Activated T-cell treated with anti-CD3 and anti-CD28 coated beads, Interleukin-2, amount 50 U/mL, for 24 hours (primary cell): Measurements from ENCODE around the gene ENHO.

ENCODE experiments used
- DNase-seq: peaks from one replicate; pipeline ENCODE4 v3.0.0-alpha.2; 2020
- H3K27ac Mint-ChIP-seq: 2 replicates; pipeline ENCODE4 v1.8.0; 2020; ENCODE audit warnings: mild to moderate bottlenecking, mixed read lengths
- H3K27me3 Mint-ChIP-seq: 2 replicates; pipeline ENCODE4 v1.8.0; 2020; ENCODE audit warnings: mixed read lengths
- H3K36me3 Mint-ChIP-seq: 2 replicates; pipeline ENCODE4 v1.8.0; 2020; ENCODE audit warnings: low read depth, mixed read lengths
- H3K4me1 Mint-ChIP-seq: 2 replicates; pipeline ENCODE4 v1.8.0; 2020; ENCODE audit warnings: low read depth, mixed read lengths
- H3K4me3 Mint-ChIP-seq: 2 replicates; pipeline ENCODE4 v1.8.0; 2020; ENCODE audit warnings: mild to moderate bottlenecking, moderate library complexity, mixed read lengths
- H3K9me3 Mint-ChIP-seq: 2 replicates; pipeline ENCODE4 v1.8.0; 2020; ENCODE audit warnings: mixed read lengths

ENHO gene

DNA sequence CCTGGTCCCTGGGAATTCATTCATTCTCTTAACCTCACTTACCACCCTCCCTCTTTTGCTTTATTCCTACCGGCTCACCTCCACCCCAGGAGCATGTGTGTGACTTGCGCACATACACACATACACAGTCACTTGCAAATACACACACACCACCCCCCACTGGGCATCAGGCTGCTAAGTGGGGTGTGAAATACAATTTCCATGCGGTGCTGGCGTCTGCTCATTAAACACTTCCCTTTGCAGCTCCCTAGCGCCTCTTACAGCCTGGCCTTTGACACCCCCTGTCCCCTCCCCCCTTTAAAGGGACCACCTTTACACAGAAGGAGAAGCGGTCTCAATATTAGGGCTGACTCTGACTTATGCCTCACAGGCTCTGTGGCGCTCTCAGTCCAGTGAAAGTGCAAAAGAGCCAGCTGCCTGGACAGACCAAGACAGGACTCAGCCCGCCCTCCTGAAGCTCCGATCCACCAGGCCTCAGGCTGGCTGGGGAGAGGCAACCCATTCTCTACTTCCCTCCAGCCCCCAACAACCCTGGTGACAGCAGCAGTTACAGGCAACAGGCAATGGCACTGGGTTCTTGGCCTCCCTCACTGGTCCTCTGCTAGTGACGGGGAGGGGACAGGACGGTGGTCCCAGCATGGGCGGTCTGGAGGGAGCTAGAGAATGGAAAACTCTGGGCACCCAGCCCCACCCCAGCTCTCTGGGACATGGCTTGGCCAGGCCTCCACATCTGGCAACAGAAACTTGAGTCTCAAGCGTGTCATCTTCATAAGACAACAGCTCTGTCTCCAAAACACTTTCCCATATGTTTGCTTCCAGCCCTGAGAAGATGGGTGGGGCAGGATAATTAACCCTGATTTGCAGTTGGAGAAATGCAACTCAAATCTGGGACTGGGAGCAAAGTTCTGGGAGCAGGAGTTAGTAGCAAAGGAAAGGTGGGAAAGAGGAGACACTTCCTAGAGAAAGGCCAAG lies 12.0 kb downstream of the ENHO start:
- no peak overlapping the region for H3K4me3 Mint-ChIP-seq
- no peaks in the 10 kb centered on the region for H3K9me3 Mint-ChIP-seq
- no peak overlapping the region for H3K27ac Mint-ChIP-seq
- no peaks in the 10 kb centered on the region for H3K36me3 Mint-ChIP-seq
- H3K4me1 Mint-ChIP-seq, result no peaks in the 10 kb centered on the region
- no peak for DNase-seq
- no peaks in the 10 kb centered on the region for H3K27me3 Mint-ChIP-seq

DNA sequence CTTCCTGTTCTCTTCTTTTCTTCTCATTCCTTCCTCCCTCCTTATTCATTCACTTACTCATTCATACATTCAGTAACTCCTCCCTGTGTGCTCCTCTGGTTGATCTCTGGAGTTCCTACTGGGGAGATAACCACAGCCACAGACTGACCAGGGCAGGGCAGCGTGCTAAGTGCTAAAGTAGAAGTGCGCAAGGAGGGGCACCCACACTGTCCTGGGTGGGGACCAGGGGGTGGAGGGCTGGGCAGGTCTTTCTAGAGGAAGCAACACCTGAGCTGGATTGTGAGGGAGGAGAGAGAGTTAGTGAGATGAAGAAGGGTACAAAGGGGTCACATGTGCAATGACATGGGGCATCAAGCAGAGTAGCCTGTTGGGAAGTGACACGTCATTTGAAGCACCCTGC lies 13.8 kb downstream of the ENHO start:
- H3K27me3 Mint-ChIP-seq, result no peaks in the 10 kb centered on the region
- H3K36me3 Mint-ChIP-seq, result no peaks in the 10 kb centered on the region
- H3K27ac Mint-ChIP-seq, result no peak overlapping the region
- H3K4me3 Mint-ChIP-seq, result no peak overlapping the region
- H3K9me3 Mint-ChIP-seq, result no peaks in the 10 kb centered on the region
- no peak for DNase-seq
- no peaks in the 10 kb centered on the region for H3K4me1 Mint-ChIP-seq

GRCh38 chr9:34508463-34508862 lies 14.3 kb downstream of the ENHO start:
- no peak for DNase-seq
- no peaks in the 10 kb centered on the region for H3K4me1 Mint-ChIP-seq
- H3K9me3 Mint-ChIP-seq, result no peaks in the 10 kb centered on the region
- H3K4me3 Mint-ChIP-seq, result no peak overlapping the region
- H3K27me3 Mint-ChIP-seq, result no peaks in the 10 kb centered on the region
- no peak overlapping the region for H3K27ac Mint-ChIP-seq
- H3K36me3 Mint-ChIP-seq, result no peaks in the 10 kb centered on the region

GRCh38 chr9:34507966-34508365 lies 14.8 kb downstream of the ENHO start:
- no peaks in the 10 kb centered on the region for H3K4me1 Mint-ChIP-seq
- H3K4me3 Mint-ChIP-seq, result no peak overlapping the region
- no peaks in the 10 kb centered on the region for H3K9me3 Mint-ChIP-seq
- no peaks in the 10 kb centered on the region for H3K36me3 Mint-ChIP-seq
- H3K27me3 Mint-ChIP-seq, result no peaks in the 10 kb centered on the region
- no peak overlapping the region for H3K27ac Mint-ChIP-seq
- DNase-seq, result no peak

GRCh38 chr9:34507556-34507955 lies 15.2 kb downstream of the ENHO start:
- Mint-ChIP-seq H3K4me1 (no peaks in the 10 kb centered on the region), H3K36me3 (no peaks in the 10 kb centered on the region), H3K27me3 (no peaks in the 10 kb centered on the region), H3K27ac (no peak overlapping the region), H3K4me3 (no peak overlapping the region), H3K9me3 (no peaks in the 10 kb centered on the region)
- DNase-seq, result peak; percentile 5

- Mint-ChIP-seq H3K27me3 (no peaks in the 10 kb centered on the region), H3K4me1 (no peaks in the 10 kb centered on the region), H3K36me3 (no peaks in the 10 kb centered on the region), H3K9me3 (no peaks in the 10 kb centered on the region), H3K4me3 (no peak overlapping the region), H3K27ac (no peak overlapping the region)
- DNase-seq, result peak; percentile 15
Measured at GRCh38 chr9:34506623-34507022, 16.2 kb downstream of the ENHO start.

GRCh38 chr9:34505370-34506120 lies 17.2 kb downstream of the ENHO start:
- no peaks in the 10 kb centered on the region for H3K27me3 Mint-ChIP-seq
- no peak for DNase-seq
- H3K9me3 Mint-ChIP-seq, result no peaks in the 10 kb centered on the region
- no peaks in the 10 kb centered on the region for H3K36me3 Mint-ChIP-seq
- peaks cover 1% of the 10 kb centered on the region for H3K4me1 Mint-ChIP-seq
- no peak overlapping the region for H3K27ac Mint-ChIP-seq
- H3K4me3 Mint-ChIP-seq, result no peak overlapping the region

DNA sequence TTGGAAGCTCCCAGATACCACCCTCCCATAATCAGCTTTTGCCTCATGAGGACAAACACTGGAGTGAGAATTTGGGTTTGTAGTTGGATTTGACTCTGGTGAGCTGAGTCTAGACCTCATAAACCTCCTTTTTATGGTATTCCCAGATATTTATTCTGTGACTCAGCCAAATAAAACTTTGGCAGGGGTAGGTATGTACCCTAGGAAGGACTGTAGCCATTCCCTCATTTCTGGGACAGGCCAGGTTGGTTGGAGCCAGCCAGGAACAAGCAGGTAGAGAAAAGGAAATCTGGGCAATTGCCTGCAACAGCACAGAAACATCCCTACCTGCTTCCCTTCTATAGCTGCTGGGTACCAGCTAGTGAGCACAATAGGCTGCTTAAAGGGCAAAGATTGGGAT lies 19.4 kb downstream of the ENHO start:
- H3K27ac Mint-ChIP-seq, result no peak overlapping the region
- H3K9me3 Mint-ChIP-seq, result no peaks in the 10 kb centered on the region
- no peak for DNase-seq
- H3K4me3 Mint-ChIP-seq, result no peak overlapping the region
- H3K4me1 Mint-ChIP-seq, result peaks cover 14% of the 10 kb centered on the region
- peaks cover 7% of the 10 kb centered on the region for H3K27me3 Mint-ChIP-seq
- no peaks in the 10 kb centered on the region for H3K36me3 Mint-ChIP-seq

- Mint-ChIP-seq H3K27me3 (peaks cover 7% of the 10 kb centered on the region), H3K4me3 (no peak overlapping the region), H3K27ac (no peak overlapping the region), H3K4me1 (peaks cover 14% of the 10 kb centered on the region), H3K9me3 (no peaks in the 10 kb centered on the region), H3K36me3 (no peaks in the 10 kb centered on the region)
- DNase-seq, result no peak
Measured at GRCh38 chr9:34502891-34503290, 19.9 kb downstream of the ENHO start.

- Mint-ChIP-seq H3K4me3 (no peak overlapping the region), H3K27me3 (peaks cover 7% of the 10 kb centered on the region), H3K4me1 (peaks cover 14% of the 10 kb centered on the region), H3K27ac (no peak overlapping the region), H3K36me3 (no peaks in the 10 kb centered on the region), H3K9me3 (no peaks in the 10 kb centered on the region)
- DNase-seq, result no peak
Measured at GRCh38 chr9:34502471-34502870, 20.3 kb downstream of the ENHO start.

DNA sequence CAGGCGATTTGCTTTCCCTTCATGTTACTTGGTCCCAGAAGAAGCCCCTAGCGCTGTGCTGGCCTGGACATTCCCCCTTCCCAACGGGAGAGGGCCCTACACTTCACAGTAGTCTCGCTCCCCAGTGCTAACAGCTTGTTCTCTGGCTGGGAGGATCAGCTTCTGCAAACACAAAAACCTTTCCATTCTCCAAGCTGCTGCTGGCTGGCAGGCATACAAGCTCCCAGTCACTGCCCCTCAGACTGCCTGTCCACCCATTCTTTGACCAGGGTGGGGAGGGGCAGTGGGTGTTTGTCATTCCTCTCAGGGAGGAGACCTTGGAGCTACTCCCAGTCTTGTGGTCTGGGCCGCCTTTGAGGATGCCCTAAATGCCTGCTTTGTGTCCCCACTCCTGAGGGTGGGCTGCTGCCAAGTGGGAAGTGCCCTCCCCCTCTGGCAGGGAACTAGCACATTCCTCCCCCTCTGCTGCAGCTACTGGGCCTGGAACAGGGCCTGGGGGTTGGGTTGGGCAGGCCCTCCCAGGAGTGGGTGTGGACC lies 20.8 kb downstream of the ENHO start:
- no peak for DNase-seq
- Mint-ChIP-seq H3K4me1 (peaks cover 14% of the 10 kb centered on the region), H3K4me3 (no peak overlapping the region), H3K27me3 (peaks cover 7% of the 10 kb centered on the region), H3K27ac (no peak overlapping the region), H3K9me3 (no peaks in the 10 kb centered on the region), H3K36me3 (no peaks in the 10 kb centered on the region)

DNA sequence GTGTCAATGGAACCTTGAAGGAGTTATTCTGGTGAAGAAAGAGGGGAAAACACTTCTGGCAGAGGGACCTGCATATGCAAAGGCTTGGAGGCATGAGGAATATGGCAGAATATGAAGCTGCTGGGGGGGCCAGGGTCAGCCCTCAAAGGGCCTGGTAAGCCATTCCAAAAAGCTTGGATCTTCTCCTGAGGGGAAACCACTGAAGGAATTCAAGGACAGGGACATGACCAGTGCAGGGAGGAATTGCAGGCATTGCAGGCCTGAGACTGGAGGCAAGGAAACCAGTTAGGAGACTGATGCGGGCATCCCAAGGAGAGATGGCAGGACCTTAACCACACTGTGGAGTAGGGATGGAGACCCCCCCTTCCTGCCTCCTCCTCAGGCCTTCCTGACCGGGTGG lies 21.4 kb downstream of the ENHO start:
- Mint-ChIP-seq H3K36me3 (no peaks in the 10 kb centered on the region), H3K4me3 (no peak overlapping the region), H3K4me1 (peaks cover 14% of the 10 kb centered on the region), H3K9me3 (no peaks in the 10 kb centered on the region), H3K27ac (no peak overlapping the region), H3K27me3 (peaks cover 7% of the 10 kb centered on the region)
- no peak for DNase-seq

- no peak overlapping the region for H3K27ac Mint-ChIP-seq
- peaks cover 7% of the 10 kb centered on the region for H3K27me3 Mint-ChIP-seq
- H3K36me3 Mint-ChIP-seq, result no peaks in the 10 kb centered on the region
- H3K4me1 Mint-ChIP-seq, result peaks cover 14% of the 10 kb centered on the region
- no peaks in the 10 kb centered on the region for H3K9me3 Mint-ChIP-seq
- DNase-seq, result peak; percentile 85
- no peak overlapping the region for H3K4me3 Mint-ChIP-seq
Measured at GRCh38 chr9:34500623-34501267, 22.0 kb downstream of the ENHO start.

- Mint-ChIP-seq H3K4me1 (peaks cover 14% of the 10 kb centered on the region), H3K36me3 (no peaks in the 10 kb centered on the region), H3K27me3 (peaks cover 7% of the 10 kb centered on the region), H3K4me3 (no peak overlapping the region), H3K9me3 (no peaks in the 10 kb centered on the region), H3K27ac (no peak overlapping the region)
- DNase-seq, result no peak
Measured at GRCh38 chr9:34499076-34499475, 23.7 kb downstream of the ENHO start.
